HEK293 (cell line): ENCODE results near the gene ZNF273.

ENCODE experiments used
- REST ChIP-seq: fragments of 450-650 bp; formaldehyde crosslinking; IDR thresholded peaks from 2 replicates; pipeline ENCODE4 v1.5.1; 2016; ENCODE audit warnings: missing biosample characterization, missing genetic modification characterization
- ZNF274 ChIP-seq, 2 experiments: fragments of 200-500 bp in 1 of 2; fragments of 450-650 bp in 1 of 2; sonication (Bioruptor generic) in 1 of 2; formaldehyde crosslinking in 1 of 2; IDR thresholded peaks; 2 replicates each; pipeline versions ENCODE4 v1.5.1 to v1.6.1; 2014 to 2016; ENCODE audit warnings: borderline replicate concordance in 1 of 2, inconsistent platforms in 1 of 2, low read length in 1 of 2, missing biosample characterization in 1 of 2, missing genetic modification characterization in 1 of 2

GRCh38 chr7:64871761-64872160 lies 31.3 kb upstream of the ZNF273 start:
- TF ChIP-seq REST (no peak), ZNF274 (IDR thresholded peaks at IDR 0.05; ENCODE audit: low read length) (no peak), ZNF274 (tag by site-specific recombination; IDR thresholded peaks at IDR 0.05; ENCODE audit: borderline replicate concordance) (no peak)
